PC-9 (cell line): Measurements from ENCODE around the gene TMIGD1. TPM values are rescaled to one million over a fixed set of nuclear protein-coding genes. Genes with fewer than 3 reads are reported as not detected.

Experiments used
- BruUV-seq: library from RNA; stranded (reverse); fragments of 400-500 nt; replicated peaks from 2 replicates; lab custom pipeline; 2021; lab: Mats Ljungman, UMichigan
- CTCF ChIA-PET: fragments of 300-600 bp; sonication (Branson Sonifier 250); formaldehyde crosslinking; loops from one replicate; lab custom pipeline; 2022; ENCODE audit warnings: antibody characterized with exemption; lab: Charles Lee
- POLR2A ChIA-PET: fragments of 300-600 bp; sonication (Branson Sonifier 250); formaldehyde crosslinking; loops from one replicate; lab custom pipeline; 2022; ENCODE audit warnings: antibody characterized with exemption; ENCODE audit not compliant: unreplicated experiment; lab: Charles Lee
- DNase-seq, 2 experiments: peaks; one replicate each; pipeline versions ENCODE4 v3.0.0 to v3.0.0-alpha.2; 2015 to 2022; ENCODE audit warnings: mixed read lengths in 1 of 2
- H2AFZ ChIP-seq: fragments of 200-600 bp; sonication (generic); 2 replicates; pipeline ENCODE4 v1.8.1; 2017; ENCODE audit warnings: antibody characterized with exemption
- H3F3A ChIP-seq: fragments of 200-600 bp; sonication (generic); 2 replicates; pipeline ENCODE4 v1.8.1; 2017; ENCODE audit warnings: antibody characterized with exemption, mild to moderate bottlenecking, low read depth; ENCODE audit not compliant: insufficient read depth
- H3K27ac ChIP-seq: fragments of 200-600 bp; sonication (generic); 2 replicates; pipeline ENCODE4 v1.6.1; 2016; ENCODE audit warnings: mixed run types
- H3K27me3 ChIP-seq: fragments of 200-600 bp; sonication (generic); 2 replicates; pipeline ENCODE4 v1.6.1; 2016; ENCODE audit warnings: low read depth, mixed run types; ENCODE audit not compliant: insufficient read depth
- H3K36me3 ChIP-seq: fragments of 200-600 bp; sonication (generic); 2 replicates; pipeline ENCODE4 v1.6.1; 2016; ENCODE audit warnings: low read depth, mixed run types
- H3K4me1 ChIP-seq: fragments of 200-600 bp; sonication (generic); replicated peaks from 2 replicates; pipeline ENCODE4 v1.6.1; 2016; ENCODE audit warnings: mixed run types; ENCODE audit not compliant: insufficient read depth
- H3K4me2 ChIP-seq: fragments of 200-600 bp; sonication (generic); 2 replicates; pipeline ENCODE4 v1.6.1; 2017; ENCODE audit warnings: mixed run types
- H3K4me3 ChIP-seq: fragments of 200-600 bp; sonication (generic); 2 replicates; pipeline ENCODE4 v1.6.1; 2016; ENCODE audit warnings: mixed run types
- H3K79me2 ChIP-seq: fragments of 200-600 bp; sonication (generic); 2 replicates; pipeline ENCODE4 v1.6.1; 2017; ENCODE audit warnings: low read depth, mixed run types
- H3K9me2 ChIP-seq: fragments of 200-600 bp; sonication (generic); 2 replicates; pipeline ENCODE4 v1.8.1; 2017; ENCODE audit warnings: mild to moderate bottlenecking; ENCODE audit not compliant: insufficient read depth
- H3K9me3 ChIP-seq: fragments of 200-600 bp; sonication (generic); 2 replicates; pipeline ENCODE4 v1.8.1; 2016; ENCODE audit warnings: low read depth; ENCODE audit not compliant: insufficient read depth
- H4K20me1 ChIP-seq: fragments of 200-600 bp; sonication (generic); 2 replicates; pipeline ENCODE4 v1.8.1; 2017; ENCODE audit not compliant: insufficient read depth
- EZH2 ChIP-seq: fragments of 200-600 bp; sonication (generic); IDR thresholded peaks from 2 replicates; pipeline ENCODE4 v1.8.0; 2017; ENCODE audit warnings: antibody characterized with exemption, low read depth
- intact Hi-C: fragments of 100-400 bp; cut with micrococcal nuclease; formaldehyde crosslinking; loops from one replicate; pipeline ENCODE4 v1.10.0; 2022; ENCODE audit not compliant: unreplicated experiment
- total RNA-seq: library from RNA; stranded (reverse); gene quantifications from 2 replicates; pipeline ENCODE4 v1.2.3, GENCODE V29; 2021
- TF ChIP-seq, protein P1 (sequence below): fragments of 200-600 bp; sonication (generic); conservative IDR thresholded peaks from 2 replicates; pipeline ENCODE4 v1.6.1; 2017; ENCODE audit warnings: mixed run types, antibody characterized with exemption, mild to moderate bottlenecking, moderate library complexity

The TMIGD1 gene
- total RNA-seq, 1 experiment from 2014 or later = not detected

DNA sequence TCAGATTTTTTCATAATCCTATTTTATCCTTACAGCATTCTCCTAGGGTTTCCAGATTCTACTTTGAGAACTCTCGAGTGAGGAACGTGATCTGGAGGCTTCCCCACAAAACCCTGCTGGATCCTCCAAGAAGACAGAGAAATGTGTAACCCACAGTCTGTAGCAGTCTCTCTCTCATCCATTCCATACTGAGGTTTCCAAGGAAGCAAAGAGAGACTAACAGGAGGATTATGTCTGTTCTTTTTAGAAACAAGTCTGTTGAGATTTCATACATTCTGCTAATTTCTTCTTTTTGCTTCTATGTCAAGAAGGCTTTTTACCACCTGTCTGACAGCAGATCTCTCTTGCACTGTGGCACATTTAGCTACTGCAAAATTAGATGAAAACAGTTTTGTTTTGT, 18.8 kb downstream of the TMIGD1 start:
- ChIA-PET CTCF (no interaction called here), POLR2A (no interaction called here)
- Histone ChIP-seq H3K9me3 (no peaks in the 10 kb centered on the region), H3F3A (0 out of 2 replicates have a peak, but pooled peaks cover 11% of the 10 kb centered on the region), H3K4me1 (peaks cover 14% of the 10 kb centered on the region), H2AFZ (no peak overlapping the region), H3K4me3 (no peak overlapping the region), H3K4me2 (no peak overlapping the region), H3K27me3 (no peaks in the 10 kb centered on the region), H3K79me2 (no peaks in the 10 kb centered on the region), H4K20me1 (no peaks in the 10 kb centered on the region), H3K9me2 (no peaks in the 10 kb centered on the region), H3K27ac (no peak overlapping the region), H3K36me3 (no peaks in the 10 kb centered on the region)
- no TSS peak for BruUV-seq
- DNase-seq = no peak
- intact Hi-C loops = no loop called here
- TF ChIP-seq, protein P1, sequence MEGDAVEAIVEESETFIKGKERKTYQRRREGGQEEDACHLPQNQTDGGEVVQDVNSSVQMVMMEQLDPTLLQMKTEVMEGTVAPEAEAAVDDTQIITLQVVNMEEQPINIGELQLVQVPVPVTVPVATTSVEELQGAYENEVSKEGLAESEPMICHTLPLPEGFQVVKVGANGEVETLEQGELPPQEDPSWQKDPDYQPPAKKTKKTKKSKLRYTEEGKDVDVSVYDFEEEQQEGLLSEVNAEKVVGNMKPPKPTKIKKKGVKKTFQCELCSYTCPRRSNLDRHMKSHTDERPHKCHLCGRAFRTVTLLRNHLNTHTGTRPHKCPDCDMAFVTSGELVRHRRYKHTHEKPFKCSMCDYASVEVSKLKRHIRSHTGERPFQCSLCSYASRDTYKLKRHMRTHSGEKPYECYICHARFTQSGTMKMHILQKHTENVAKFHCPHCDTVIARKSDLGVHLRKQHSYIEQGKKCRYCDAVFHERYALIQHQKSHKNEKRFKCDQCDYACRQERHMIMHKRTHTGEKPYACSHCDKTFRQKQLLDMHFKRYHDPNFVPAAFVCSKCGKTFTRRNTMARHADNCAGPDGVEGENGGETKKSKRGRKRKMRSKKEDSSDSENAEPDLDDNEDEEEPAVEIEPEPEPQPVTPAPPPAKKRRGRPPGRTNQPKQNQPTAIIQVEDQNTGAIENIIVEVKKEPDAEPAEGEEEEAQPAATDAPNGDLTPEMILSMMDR = no peak
- no peak for TF ChIP-seq EZH2

DNA sequence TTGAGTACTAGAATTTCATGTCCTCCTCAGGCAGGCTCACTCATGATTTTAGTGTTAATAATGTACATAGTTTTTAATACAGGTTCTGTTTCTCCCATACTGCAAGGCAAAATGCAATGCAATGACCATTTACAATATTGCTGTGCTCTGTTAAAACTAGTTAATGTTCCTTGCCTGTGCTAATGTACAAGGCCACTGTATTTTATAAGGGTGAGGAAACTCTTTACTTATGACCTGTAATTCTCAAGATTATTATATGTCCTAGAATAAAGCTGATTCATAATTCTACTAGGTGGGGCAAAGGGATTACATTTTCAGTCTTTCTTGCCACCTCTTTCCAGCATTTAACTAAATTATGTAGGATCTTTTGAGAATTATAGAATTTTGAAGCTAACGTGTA, 19.4 kb downstream of the TMIGD1 start:
- Histone ChIP-seq H3F3A (0 out of 2 replicates have a peak, but pooled peaks cover 11% of the 10 kb centered on the region), H3K27me3 (no peaks in the 10 kb centered on the region), H3K79me2 (no peaks in the 10 kb centered on the region), H4K20me1 (no peaks in the 10 kb centered on the region), H3K9me2 (no peaks in the 10 kb centered on the region), H3K4me3 (no peak overlapping the region), H3K36me3 (no peaks in the 10 kb centered on the region), H3K27ac (no peak overlapping the region), H3K4me1 (peaks cover 14% of the 10 kb centered on the region), H2AFZ (no peak overlapping the region), H3K9me3 (no peaks in the 10 kb centered on the region), H3K4me2 (no peak overlapping the region)
- no TSS peak for BruUV-seq
- DNase-seq = no peak
- CTCF ChIA-PET = no interaction called here
- intact Hi-C loops = no loop called here
- POLR2A ChIA-PET = no interaction called here
- no peak for TF ChIP-seq EZH2
- TF ChIP-seq, protein P1 = no peak

DNA sequence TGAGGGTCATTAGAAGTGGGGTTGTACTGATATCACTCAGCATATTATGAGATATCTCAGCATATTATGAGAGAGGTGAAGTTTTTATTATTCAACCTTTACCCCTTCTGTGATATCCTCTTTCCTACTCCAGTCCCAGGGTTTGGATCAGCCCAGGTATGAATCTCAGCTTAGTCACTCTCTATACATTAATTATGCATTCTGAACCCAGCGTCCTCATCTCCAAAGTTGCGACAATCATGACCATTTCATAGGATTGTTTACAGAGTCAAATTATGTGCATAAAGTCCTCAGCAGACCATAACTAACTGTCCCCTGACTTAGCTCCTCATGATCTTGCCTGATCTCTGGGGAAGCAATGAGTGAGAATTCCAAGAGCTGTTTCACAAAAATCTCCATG, 21.6 kb downstream of the TMIGD1 start:
- H3F3A ChIP-seq = 0 out of 2 replicates have a peak, but pooled peaks cover 11% of the 10 kb centered on the region
- POLR2A ChIA-PET = no interaction called here
- no peak for TF ChIP-seq EZH2
- TF ChIP-seq, protein P1 = no peak
- CTCF ChIA-PET = no interaction called here
- no peaks in the 10 kb centered on the region for H3K79me2 ChIP-seq
- no peaks in the 10 kb centered on the region for H4K20me1 ChIP-seq
- BruUV-seq = no TSS peak
- H3K4me3 ChIP-seq = no peak overlapping the region
- peak overlapping the region; percentile 38 for H3K27ac ChIP-seq
- intact Hi-C loops = no loop called here
- peak in 1 of 2 experiments; percentile 81 for DNase-seq
- H2AFZ ChIP-seq = no peak overlapping the region
- no peaks in the 10 kb centered on the region for H3K27me3 ChIP-seq
- H3K4me1 ChIP-seq = peaks cover 14% of the 10 kb centered on the region
- H3K9me2 ChIP-seq = no peaks in the 10 kb centered on the region
- H3K36me3 ChIP-seq = no peaks in the 10 kb centered on the region
- no peaks in the 10 kb centered on the region for H3K9me3 ChIP-seq
- H3K4me2 ChIP-seq = peak overlapping the region; percentile 30
